ENCODE results near the gene FBN3. TPM values are rescaled to one million over a fixed set of nuclear protein-coding genes. Genes with fewer than 3 reads are reported as not detected.

The FBN3 gene
- total and polyA plus RNA-seq, 3 donors from 2014 or later = 0.62 to 17.8 (median 2.3) TPM

GRCh38 chr19:8042900-8043299 lies 106.5 kb downstream of the FBN3 start:
- Histone ChIP-seq H3K4me3 (no peak overlapping the region), H3K4me1 (peaks cover 3% of the 10 kb centered on the region), H3K9me3 (no peaks in the 10 kb centered on the region), H3K27ac (no peak overlapping the region), H3K36me3 (ENCODE audit: low read depth, missing control alignments) (no peaks in the 10 kb centered on the region), H3K27me3 (no peaks in the 10 kb centered on the region)
- 94% methylated on average over 9 of the region's 9 CpGs for WGBS, 2 donors
- intact Hi-C loops (cut with DNase I; ENCODE audit: low total_unique reads) = no loop called here
- no peak for TF ChIP-seq CTCF (IDR thresholded peaks at IDR 0.05)
- TF ChIP-seq POLR2A (IDR thresholded peaks at IDR 0.05) = no peak
- DNase-seq = no peak

- no peak overlapping the region for H3K27ac ChIP-seq
- TF ChIP-seq POLR2A (IDR thresholded peaks at IDR 0.05) (no peak), CTCF (IDR thresholded peaks at IDR 0.05) (no peak)
- no peaks in the 10 kb centered on the region for H3K27me3 ChIP-seq
- peaks cover 3% of the 10 kb centered on the region for H3K4me1 ChIP-seq
- no peaks in the 10 kb centered on the region for H3K36me3 ChIP-seq (ENCODE audit: low read depth, missing control alignments)
- no peaks in the 10 kb centered on the region for H3K9me3 ChIP-seq
- 66 to 89% methylated on average over 7 of the region's 7 CpGs for WGBS, 2 donors
- no peak overlapping the region for H3K4me3 ChIP-seq
- DNase-seq = no peak
- intact Hi-C loops (cut with DNase I; ENCODE audit: low total_unique reads) = no loop called here
Measured at GRCh38 chr19:8041531-8041931, 107.9 kb downstream of the FBN3 start.

GRCh38 chr19:8039231-8039630 lies 110.2 kb downstream of the FBN3 start:
- 97 to 98% methylated on average over 3 of the region's 3 CpGs for WGBS, 2 donors

GRCh38 chr19:8038815-8039214 lies 110.6 kb downstream of the FBN3 start:
- Histone ChIP-seq H3K27ac (no peak overlapping the region), H3K9me3 (no peaks in the 10 kb centered on the region), H3K4me1 (no peaks in the 10 kb centered on the region), H3K27me3 (no peaks in the 10 kb centered on the region), H3K36me3 (ENCODE audit: low read depth, missing control alignments) (no peaks in the 10 kb centered on the region), H3K4me3 (no peak overlapping the region)
- WGBS, 2 donors = 80 to 96% methylated on average over 6 of the region's 6 CpGs
- intact Hi-C loops (cut with DNase I; ENCODE audit: low total_unique reads) = no loop called here
- no peak for DNase-seq
- TF ChIP-seq POLR2A (IDR thresholded peaks at IDR 0.05) = no peak
- TF ChIP-seq CTCF (IDR thresholded peaks at IDR 0.05) = no peak

More at GRCh38 chr19:8039231-8039630, 110.2 kb downstream of the FBN3 start:
- Histone ChIP-seq H3K4me1 (peaks cover 3% of the 10 kb centered on the region), H3K36me3 (ENCODE audit: low read depth, missing control alignments) (no peaks in the 10 kb centered on the region), H3K4me3 (no peak overlapping the region), H3K27ac (no peak overlapping the region), H3K27me3 (no peaks in the 10 kb centered on the region), H3K9me3 (no peaks in the 10 kb centered on the region)
- TF ChIP-seq CTCF (IDR thresholded peaks at IDR 0.05) = no peak
- TF ChIP-seq POLR2A (IDR thresholded peaks at IDR 0.05) = no peak
- no peak for DNase-seq
- intact Hi-C loops (cut with DNase I; ENCODE audit: low total_unique reads) = no loop called here

GRCh38 chr19:8036434-8037099 lies 112.8 kb downstream of the FBN3 start:
- H3K4me1 ChIP-seq = no peaks in the 10 kb centered on the region
- H3K36me3 ChIP-seq (ENCODE audit: low read depth, missing control alignments) = no peaks in the 10 kb centered on the region
- no peaks in the 10 kb centered on the region for H3K27me3 ChIP-seq
- TF ChIP-seq POLR2A (IDR thresholded peaks at IDR 0.05) = no peak
- no peak for TF ChIP-seq CTCF (IDR thresholded peaks at IDR 0.05)
- H3K4me3 ChIP-seq = no peak overlapping the region
- intact Hi-C loops (cut with DNase I; ENCODE audit: low total_unique reads) = no loop called here
- H3K27ac ChIP-seq = no peak overlapping the region
- DNase-seq = no peak
- no peaks in the 10 kb centered on the region for H3K9me3 ChIP-seq
- 74 to 82% methylated on average over 7 of the region's 7 CpGs for WGBS, 2 donors

Measured in testis (tissue), 3 donors.